ENCODE results near the gene ZNF792.
"Not testable (repeated sequence)": the region's sequence is repeated elsewhere in the genome, so short reads cannot be mapped to it uniquely, and the experiment has no call there.

Gene ZNF792

DNA sequence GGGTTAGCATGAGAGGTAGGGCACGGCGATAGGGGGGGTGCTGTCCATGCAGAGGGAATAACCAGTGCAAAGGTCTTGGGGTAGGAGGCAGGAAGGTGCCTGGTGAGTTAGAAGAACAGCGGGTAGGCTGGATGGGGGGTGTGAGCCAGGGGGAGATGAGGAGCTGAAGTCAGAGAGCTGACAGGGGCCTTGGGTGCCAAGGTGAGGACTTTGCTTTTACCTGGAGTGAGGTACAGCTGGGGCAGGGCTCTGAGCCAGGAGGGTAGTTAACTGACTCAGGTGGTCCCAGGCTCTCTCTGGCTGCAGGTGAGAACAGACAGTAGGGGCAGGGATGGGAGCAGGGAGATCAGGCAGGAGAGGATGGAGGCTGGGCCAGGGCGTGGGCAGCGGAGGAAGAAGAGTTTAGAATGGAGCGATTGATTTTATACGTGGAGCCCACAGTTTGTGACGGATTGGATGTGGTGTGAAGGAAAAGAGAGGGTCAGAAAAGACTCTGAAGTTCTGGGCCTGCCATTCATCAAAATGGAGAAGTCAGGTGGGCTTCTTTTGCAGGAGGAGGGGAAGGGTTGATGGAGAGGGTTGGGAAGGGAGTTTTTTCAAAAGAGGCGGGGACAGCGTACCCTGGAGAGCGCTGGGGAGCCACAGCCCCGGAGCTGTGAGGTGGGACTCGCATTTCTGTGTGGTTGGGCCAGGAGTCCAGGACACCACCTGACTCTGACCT is 34.9 kb upstream of the ZNF792 start:
- DNase-seq (ENCODE audit: low read depth, low spot score) = no peak

DNA sequence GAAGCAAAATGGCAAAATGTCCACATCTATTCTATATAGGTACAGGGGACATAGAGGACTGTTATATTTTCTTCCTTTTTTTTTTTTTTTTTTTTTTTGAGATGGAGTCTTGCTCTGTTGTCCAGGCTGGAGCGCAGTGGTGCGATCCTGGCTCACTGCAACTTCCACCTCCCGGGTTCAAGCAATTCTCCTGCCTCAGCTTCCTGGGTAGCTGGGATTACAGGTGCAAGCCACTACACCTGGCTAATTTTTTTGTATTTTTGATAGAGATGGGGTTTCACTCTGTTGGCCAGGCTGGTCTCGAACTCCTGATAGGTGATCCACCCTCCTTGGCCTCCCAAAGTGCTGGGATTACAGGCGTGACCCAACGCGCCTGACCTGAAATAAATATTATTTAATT is 34.2 kb upstream of the ZNF792 start:
- DNase-seq (ENCODE audit: low read depth, low spot score) = not testable (repeated sequence)

DNA sequence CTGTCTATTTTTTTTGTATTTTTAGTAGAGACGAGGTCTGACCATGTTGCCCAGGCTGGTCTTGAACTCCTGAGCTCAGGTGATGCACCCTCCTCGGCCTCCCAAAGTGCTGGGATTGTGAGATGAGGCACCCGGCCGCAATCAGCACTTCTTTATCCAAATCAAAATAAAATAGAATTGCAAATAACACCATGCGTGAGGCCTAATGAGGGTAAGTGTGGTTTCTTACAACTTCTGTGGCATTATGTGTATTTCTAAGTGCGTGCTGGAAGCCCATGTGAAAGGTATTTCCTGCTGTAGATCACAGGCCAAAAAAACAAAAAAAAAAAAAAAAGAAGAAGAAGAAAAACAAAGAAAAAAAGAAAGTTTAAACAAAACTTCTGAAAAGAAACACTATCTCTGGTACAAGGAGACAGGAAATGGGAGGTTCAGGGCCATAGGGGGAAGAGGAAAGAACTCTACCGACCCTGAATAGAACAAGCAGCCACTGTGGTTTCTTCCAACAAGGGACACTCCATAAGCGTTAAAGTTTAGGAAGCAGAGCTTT is 33.1 kb upstream of the ZNF792 start:
- no peak for DNase-seq (ENCODE audit: low read depth, low spot score)

DNA sequence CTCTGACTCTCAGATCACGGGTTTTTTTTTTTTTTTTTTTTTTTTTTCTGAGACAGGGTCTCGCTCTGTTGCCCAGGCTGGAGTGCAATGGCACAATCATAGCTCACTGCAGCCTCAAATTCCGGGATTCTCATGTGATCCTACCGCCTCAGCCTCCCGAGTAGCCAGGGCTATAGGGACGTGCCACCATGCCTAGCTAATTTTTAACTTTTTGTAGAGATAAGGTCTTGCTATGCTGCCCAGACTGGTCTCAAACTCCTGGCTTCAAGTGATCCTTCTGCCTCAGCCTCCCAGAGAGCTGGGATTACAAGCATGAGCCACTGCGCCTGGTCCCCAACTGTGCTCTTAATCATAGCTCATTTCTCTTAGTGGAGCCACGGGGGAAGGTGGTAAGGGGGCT is 31.5 kb upstream of the ZNF792 start:
- no peak for DNase-seq (ENCODE audit: low read depth, low spot score)

DNA sequence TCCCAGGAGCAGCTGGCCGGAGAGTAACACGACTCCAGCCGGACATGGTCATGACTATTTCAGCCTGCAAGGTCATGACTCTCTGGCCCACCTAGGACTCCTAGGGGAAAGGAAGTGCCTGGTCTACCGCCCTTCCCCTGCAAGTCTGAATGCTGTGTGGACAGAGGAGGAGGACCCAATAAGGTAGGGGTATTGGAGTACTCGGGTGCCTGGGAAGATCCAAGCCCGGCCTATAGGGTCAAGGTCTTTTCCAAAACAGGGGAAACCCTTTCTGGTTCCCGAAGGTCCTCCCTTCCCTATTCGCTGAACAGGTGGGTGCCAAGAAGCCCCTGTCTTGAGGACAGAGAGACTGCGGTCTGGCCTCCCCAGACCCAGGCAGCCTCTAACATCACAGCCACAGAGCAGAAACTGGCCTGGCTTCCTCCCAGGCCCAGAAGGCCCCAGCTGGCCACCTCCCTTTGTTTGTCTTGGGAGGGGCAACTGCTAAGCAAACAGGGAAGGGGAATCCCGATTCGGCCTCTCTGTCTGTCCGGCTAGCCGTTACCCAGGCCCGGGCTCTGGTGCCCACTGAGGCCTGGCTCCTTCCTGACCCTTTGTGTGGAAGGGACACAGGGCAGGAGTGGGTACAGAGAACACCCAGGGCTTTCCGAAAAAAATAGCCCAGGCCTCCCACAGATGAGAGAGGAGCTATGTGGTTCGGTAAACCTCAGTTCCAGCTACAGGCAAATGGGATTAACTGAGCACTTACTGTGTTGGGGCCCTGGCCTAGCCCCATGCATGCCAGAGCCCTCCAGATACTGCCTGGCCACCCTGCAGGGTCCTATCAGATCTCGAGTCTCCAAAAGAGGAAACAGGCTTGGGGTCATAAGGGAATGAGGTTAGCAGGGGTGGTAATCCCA is 30.9 kb upstream of the ZNF792 start:
- DNase-seq (ENCODE audit: low read depth, low spot score) = no peak

DNA sequence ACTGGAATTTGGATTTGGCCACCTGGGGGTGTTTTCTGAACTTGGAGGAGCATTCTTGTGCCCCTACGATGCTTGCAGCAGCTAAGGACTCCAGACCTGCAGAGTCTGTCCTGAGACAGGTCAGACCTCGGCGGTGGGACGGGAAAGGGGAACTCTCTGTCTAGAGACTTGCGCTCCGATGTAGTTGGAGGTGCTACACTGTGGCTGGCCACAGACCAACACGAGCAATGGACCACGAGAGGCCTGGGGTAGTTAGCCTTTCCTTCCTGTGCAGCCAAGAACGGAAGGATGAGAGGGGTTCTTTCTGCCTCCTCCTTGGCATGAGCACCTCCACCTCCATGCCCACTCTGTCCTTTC is 30.2 kb upstream of the ZNF792 start:
- no peak for DNase-seq (ENCODE audit: low read depth, low spot score)

DNA sequence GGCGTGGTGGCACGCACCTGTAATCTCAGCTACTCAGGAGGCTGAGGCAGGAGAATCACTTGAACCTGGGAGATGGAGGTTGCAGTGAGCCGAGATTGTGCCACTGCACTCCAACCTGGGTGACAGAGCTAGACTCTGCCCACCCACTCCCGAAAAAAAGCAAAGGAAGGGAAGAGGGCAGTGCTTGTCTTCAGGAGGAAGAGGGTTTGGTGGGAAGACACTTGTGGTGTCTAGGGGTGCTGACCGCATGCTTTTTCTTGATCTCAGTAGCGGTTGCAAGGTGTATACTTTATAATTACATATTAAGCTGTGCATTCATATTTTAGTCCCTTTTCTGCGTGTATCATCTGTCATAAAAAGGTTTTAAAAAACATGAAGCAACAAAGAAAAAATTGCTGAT is 28.6 kb upstream of the ZNF792 start:
- DNase-seq (ENCODE audit: low read depth, low spot score) = not testable (repeated sequence)

DNA sequence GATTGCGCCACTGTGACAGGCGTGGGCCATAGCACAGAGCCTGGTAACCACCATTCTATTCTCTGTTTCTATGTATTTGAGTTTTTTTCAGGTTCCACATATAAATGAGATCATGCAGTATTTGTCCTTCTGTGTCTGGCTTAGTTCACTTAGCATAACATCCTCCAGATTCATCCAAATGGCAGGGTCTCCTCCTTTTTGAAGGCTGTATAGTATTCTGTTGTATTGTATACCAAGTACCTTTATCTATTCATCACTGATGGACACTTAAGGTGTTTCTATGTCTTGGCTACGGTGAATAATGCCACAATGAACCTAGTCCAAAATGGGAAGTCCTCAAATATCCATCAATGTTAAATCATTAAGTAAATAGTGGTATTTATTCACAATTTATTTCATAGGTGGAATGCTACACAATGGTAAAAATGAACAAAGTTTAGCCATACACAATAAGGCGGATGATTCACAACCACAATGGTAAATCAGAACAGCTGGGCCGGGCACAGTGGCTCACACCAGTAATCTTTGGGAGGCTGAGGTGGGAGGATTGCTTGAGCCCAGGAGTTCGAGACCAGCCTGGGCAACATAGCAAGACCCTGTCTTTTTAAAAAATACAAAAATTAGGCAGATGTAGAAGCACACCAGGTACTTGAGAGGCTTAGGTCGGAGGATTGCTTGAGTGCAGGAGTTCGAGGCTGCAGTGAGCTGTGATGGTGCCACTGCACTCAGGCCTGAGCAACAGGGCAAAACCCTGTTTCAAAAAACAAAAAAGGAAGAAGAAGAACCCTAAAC is 27.7 kb upstream of the ZNF792 start:
- no peak for DNase-seq (ENCODE audit: low read depth, low spot score)

DNA sequence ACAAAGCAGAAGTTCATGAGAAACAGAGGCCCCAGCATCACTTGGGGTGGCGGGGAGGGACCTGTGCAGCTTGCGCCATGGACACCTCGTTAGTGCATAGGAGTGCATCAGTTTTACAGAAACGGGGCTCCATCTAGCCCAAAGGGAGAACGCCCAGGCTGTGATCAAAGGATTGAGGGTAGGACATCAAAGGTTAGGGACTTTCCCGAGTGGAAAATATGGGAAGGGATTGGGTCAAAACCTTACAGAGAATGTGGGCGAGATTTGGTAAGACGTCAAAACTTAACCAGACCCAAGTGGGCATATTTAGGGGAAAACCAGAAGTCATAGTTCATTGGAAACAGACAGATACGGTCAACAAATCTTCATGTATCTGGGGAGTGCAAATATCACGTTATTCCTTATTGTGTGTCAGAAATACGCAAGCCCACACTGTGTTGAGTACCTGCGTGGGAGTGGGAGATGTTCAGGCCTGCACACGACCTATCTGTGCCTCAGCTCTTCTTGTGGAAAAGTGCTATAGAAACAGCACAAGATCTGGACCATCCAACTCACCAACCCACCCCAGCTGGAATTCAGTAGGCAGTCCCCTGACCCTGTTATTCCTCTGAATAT is 26.7 kb upstream of the ZNF792 start:
- no peak for DNase-seq (ENCODE audit: low read depth, low spot score)

DNA sequence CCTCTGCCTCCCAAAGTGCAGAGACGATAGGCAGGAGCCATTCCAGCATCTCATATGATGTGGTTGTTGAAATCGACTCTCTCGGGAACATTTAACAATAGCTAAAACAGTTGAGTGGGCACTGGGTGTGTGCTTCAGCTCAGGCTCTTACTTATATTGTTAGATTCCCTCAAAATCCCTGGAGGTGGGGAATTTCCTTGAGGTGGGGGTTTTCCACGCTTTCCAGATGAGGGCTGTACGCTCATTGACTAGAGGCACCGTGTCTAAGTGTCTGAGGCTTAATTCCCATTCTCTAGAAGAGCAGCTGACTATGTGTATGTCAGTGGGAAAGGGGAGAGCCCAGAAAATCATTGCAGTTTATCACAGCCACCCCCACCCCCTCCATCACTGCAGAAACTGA is 25.3 kb upstream of the ZNF792 start:
- DNase-seq (ENCODE audit: low read depth, low spot score) = no peak

DNA sequence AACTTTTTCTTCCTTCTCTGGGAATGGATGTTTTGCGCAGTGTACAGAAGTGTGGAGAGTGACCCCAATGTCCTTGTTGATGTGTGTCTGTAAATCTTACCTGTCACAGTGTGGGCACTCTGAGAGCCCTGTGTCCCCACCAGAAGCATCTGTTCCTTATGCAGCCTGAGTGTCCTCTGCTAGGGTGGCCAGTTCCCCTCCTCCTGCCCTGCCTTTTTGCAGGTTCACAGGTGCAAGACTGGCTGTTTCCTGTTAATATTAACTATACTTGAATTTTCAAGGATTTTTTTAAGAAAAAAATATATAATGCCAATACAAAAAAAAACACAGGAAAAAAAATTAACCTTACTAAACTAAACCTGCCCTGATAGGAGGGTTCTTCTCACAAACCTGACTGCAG is 24.1 kb upstream of the ZNF792 start:
- DNase-seq (ENCODE audit: low read depth, low spot score) = no peak

DNA sequence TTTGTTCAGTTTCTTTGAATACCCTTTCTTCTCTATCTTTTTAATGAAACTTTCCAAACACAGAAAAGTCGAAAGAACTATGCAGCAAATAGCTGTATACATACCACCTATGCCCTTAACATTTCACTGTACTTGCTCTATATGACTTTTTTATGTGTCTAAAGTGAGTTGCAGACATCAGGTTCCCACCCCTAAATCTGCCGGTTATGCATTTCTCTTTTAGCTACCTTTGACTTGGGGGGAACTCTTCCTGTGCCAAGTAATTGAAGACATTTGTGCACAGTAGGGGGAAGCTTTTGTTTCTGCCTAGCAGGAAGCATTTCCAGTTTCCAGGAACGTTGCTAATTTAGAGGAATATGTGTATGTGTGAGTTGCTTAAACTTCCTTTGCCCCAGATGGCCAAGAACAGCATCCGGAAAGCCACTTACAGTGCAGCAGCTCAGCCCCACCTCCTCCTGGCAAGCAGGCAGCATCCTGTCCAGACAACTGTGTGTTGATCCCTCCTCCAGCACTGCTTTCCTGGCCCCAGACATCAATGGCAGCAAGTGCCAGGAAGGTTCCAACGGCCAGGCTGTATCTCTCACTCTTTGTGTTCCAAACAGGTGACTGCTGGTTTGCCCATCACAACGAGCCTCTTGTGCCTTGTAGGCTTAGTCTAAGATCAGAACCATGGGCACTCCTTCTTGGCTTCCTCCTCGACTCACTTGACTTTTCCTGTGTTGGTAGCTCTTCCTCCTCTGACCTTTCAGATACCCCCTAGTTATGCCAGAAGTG is 21.4 kb upstream of the ZNF792 start:
- DNase-seq (ENCODE audit: low read depth, low spot score) = no peak

DNA sequence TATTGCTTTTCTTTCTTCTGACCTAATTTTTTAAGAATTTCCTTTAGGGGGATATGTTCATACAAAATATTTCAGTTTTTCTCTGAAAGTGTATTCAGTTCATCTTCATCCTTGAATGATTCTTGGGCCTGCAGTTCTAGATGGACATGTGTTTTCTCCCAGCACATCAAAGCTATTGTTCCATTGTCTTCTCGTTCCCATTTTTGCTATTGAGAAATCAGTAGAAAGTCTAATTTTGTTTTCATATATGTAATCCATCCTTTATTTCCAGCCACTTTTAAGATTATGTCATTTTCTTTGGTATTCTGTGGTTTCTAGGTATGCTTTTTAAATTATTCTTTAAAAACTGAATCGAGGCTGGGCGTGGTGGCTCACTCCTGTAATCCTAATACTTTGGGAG is 20.3 kb upstream of the ZNF792 start:
- no peak for DNase-seq (ENCODE audit: low read depth, low spot score)

DNA sequence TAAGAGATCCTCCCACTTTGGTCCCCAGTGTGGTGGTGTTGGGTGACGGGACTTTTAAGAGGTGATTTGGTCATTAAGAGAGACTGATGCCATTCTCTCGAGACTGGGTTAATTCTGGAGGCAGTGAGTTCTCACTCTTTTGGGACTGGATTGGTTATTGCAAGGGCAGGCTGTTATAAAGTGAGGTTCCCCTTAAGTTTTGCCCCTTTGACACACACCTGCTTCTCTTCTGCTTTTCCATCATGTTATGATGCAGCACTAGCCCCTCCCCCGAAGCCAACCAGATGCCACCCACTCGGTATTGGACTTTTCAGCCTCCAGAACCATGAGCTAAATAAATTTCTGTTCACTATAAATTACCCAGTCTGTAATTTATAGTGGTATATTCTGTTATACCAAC is 19.8 kb upstream of the ZNF792 start:
- no peak for DNase-seq (ENCODE audit: low read depth, low spot score)

DNA sequence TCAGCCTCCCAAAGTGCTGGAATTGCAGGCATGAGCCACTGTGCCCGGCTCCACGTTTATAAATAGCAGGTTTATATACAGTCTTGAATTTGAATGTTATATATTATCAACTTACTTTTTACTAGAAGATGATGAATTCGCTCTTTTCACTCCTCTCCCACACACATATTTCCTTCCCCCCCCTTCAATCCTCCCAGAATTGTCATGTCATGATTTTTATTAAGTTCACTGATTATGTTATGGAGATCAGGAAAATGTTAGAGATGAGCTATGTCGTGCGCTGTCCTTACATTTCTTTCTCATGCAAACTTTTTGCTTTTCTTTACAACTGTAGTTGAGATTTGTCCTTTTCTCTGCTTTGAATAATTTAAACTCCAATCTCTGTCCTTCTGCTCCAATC is 18.2 kb upstream of the ZNF792 start:
- no peak for DNase-seq (ENCODE audit: low read depth, low spot score)

DNA sequence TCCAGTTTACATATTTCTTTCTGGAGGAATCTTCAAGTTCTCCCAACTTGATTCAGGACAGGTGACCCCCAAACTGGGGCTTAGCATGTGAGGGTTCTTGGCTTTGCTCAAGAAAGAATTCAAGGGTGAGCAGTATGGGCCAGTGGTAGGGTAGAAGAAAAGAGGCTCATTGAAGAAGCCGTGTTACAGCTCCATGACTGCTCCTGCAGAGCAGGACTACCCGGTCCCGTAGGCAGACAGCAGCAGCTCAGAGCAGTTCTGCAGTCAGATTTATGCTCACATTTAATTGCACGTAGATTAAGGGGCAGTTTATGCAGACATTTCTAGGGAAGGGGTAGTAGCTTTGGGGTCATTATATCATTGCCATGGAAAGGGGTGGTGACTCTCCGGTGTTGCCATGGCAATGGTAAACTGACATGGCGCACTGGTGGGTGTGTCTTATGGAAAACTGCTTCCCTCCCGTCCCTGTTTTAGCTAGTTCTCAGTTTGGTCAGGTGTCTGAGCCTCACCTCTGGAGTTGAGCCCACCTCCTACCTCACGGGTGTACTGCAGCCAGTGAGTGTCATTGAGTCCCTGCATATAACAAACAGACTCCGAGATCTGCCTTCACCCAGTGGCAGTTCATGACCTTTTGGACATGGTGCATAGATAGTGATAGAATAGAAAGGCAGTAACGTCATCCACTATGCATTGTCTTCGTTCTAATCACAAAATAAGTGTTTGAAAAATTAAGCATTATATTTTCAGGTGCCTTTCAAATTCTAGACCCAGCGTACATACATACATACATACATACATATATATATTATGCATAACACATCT is 16.0 kb upstream of the ZNF792 start:
- DNase-seq (ENCODE audit: low read depth, low spot score) = no peak

DNA sequence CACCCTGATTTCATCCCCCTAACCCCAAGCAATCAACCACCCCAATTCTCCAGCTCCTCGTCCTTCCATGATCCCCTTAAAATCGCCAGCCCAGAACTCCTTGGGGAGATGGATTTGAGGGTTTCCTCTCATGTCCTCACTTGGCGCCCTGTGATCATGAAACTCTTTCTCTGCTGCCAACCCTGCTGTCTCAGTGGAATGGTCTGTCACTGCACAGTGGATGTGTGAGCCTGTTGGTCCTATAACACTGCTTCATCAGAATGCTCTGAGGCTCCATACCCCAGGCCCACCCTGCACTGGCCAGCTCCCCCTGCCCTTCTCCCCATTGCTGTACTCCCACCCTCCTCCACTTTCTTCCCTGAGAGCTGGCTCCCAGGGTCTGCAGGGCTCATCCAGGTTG is 12.6 kb upstream of the ZNF792 start:
- DNase-seq (ENCODE audit: low read depth, low spot score) = no peak

DNA sequence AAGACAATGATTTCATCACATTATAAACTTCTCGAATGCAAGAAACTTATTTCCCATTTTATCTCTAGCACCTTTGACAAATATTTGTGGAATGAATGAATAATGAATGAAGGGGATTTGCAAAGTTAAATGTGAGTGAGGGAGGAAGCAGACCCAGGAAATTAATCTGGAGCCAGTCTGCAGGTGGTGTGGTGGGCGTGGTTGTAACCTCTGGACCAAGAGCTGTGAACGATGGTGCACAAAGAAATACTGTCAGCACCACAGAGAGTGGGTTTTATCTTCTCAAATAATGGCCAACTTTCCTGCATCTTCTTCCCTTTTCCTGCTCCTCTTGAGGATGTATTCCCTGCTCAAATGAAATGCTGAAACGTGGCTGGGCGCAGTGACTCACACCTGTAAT is 11.0 kb upstream of the ZNF792 start:
- DNase-seq (ENCODE audit: low read depth, low spot score) = no peak

DNA sequence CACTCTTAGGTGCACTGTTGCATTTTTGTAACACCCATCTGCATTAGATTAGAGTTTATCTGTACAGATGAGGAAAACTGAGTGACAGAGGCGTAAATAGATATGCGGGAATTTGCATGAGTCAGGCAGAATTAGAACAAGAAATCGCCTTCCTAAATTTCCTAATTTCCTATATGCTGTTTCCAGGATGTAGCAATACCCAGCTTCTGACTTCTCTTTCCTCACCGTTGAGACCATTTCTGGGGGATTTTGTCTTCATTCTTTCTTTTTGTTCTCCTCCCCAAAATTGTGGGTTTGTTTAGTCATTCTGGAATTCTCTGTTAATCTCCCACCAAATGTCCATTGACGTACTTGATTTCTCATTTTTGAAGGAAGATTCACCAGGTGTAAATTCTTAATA is 10.6 kb upstream of the ZNF792 start:
- DNase-seq (ENCODE audit: low read depth, low spot score) = no peak

DNA sequence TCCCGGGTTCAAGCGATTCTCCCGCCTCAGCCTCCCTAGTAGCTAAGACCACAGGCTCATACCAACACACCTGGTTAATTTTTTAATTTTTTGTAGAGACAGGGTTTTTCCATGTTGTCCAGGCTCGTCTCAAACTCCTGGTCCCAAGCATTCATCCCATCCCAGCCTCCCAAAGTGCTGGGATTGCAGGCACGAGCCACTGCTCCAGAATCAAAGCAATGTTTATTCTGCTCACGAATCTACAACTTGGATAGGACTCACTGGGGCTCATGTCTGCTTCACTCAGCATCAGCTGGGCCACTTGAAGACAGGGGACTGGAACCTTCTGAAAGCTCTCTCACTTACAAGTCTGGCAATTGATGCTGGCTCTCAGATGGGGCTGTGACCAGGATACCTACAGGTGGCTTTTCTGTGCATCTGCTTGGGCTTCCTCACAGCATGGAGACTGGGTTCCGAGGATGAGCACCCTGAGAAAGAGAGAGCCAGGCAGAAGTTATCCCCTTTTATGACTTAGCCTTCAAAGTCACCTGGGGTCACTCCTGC is 8.2 kb upstream of the ZNF792 start:
- no peak for DNase-seq (ENCODE audit: low read depth, low spot score)
